Thyroid gland (tissue), 4 donors: ENCODE measurements around the gene WDR37. TPM values are rescaled to one million over a fixed set of nuclear protein-coding genes. Genes with fewer than 3 reads are reported as not detected.
A peak's percentile ranks its signal among the peaks of the same experiment; 100 is the strongest.

ENCODE experiments used
- DNase-seq, 2 donors: peaks; one replicate each; pipeline ENCODE4 v3.0.0-alpha.2; 2019
- H3K27ac ChIP-seq, 3 donors: fragments of 200-600 bp; sonication (generic); 1 replicate in 2 of 3; 2 replicates in 1 of 3; pipeline ENCODE4 v1.5.1; 2016 to 2019; ENCODE audit warnings: mild to moderate bottlenecking in 1 of 3, moderate library complexity in 1 of 3
- H3K27me3 ChIP-seq: fragments of 200-600 bp; sonication (generic); one replicate; pipeline ENCODE4 v1.5.1; 2019
- H3K36me3 ChIP-seq, 2 donors: fragments of 200-600 bp; sonication (generic); one replicate each; pipeline ENCODE4 v1.5.1; 2016 to 2019
- H3K4me1 ChIP-seq, 2 donors: fragments of 200-600 bp; sonication (generic); one replicate each; pipeline ENCODE4 v1.5.1; 2017 to 2019
- H3K4me3 ChIP-seq, 3 donors: fragments of 200-600 bp; sonication (generic); replicated peaks in 1 of 3; 1 replicate in 2 of 3; 2 replicates in 1 of 3; pipeline ENCODE4 v1.5.1; 2016; ENCODE audit warnings: mild to moderate bottlenecking in 1 of 3
- H3K9me3 ChIP-seq: fragments of 200-600 bp; sonication (generic); one replicate; pipeline ENCODE4 v1.5.1; 2017
- POLR2A ChIP-seq, 2 donors: fragments of 450-650 bp; IDR thresholded peaks; one replicate each; pipeline ENCODE4 v1.6.1; 2017; ENCODE audit warnings: antibody characterized with exemption in 2 of 2, mild to moderate bottlenecking in 2 of 2, moderate library complexity in 1 of 2
- WGBS, 2 donors: methylation state at CpG; one replicate each; pipeline ENCODE4 v1.1.5; 2017; 5-methylcytosine and 5-hydroxymethylcytosine counted together
- intact Hi-C: fragments of 100-400 bp; cut with DNase I; formaldehyde crosslinking; loops from one replicate; pipeline ENCODE4 v1.15.1; 2023
- total RNA-seq, 4 donors: library from RNA; depleted of rRNA; stranded (reverse); fragments of >200 nt; gene quantifications; one replicate each; pipeline ENCODE4 v1.2.3, GENCODE V29; 2016
- TF ChIP-seq, protein P1 (sequence below), 6 experiments: fragments of 200-600 bp in 3 of 6; fragments of 450-650 bp in 3 of 6; sonication (generic) in 3 of 6; IDR thresholded peaks; one replicate each; pipeline ENCODE4 v1.5.1; 2016 to 2019; ENCODE audit warnings: antibody characterized with exemption in 6 of 6, mild to moderate bottlenecking in 2 of 6, inconsistent platforms in 1 of 6, moderate library complexity in 1 of 6

The WDR37 gene
- total RNA-seq, 4 donors from 2014 or later: 15.2 to 26.3 (median 16.4) TPM

- WGBS, 2 donors: 94 to 95% methylated on average over 22 to 24 of the region's 24 CpGs
- no peak for DNase-seq
- no peak overlapping the region for H3K4me3 ChIP-seq
- peak overlapping the region; percentile 48 to 76 (median 57) for H3K27ac ChIP-seq
- no peak for TF ChIP-seq POLR2A (IDR thresholded peaks at IDR 0.05)
- TF ChIP-seq, protein P1, sequence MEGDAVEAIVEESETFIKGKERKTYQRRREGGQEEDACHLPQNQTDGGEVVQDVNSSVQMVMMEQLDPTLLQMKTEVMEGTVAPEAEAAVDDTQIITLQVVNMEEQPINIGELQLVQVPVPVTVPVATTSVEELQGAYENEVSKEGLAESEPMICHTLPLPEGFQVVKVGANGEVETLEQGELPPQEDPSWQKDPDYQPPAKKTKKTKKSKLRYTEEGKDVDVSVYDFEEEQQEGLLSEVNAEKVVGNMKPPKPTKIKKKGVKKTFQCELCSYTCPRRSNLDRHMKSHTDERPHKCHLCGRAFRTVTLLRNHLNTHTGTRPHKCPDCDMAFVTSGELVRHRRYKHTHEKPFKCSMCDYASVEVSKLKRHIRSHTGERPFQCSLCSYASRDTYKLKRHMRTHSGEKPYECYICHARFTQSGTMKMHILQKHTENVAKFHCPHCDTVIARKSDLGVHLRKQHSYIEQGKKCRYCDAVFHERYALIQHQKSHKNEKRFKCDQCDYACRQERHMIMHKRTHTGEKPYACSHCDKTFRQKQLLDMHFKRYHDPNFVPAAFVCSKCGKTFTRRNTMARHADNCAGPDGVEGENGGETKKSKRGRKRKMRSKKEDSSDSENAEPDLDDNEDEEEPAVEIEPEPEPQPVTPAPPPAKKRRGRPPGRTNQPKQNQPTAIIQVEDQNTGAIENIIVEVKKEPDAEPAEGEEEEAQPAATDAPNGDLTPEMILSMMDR (IDR thresholded peaks at IDR 0.05): no peak
- H3K4me1 ChIP-seq: peaks cover 0 to 4% of the 10 kb centered on the region in 2 donors
- no peaks in the 10 kb centered on the region for H3K9me3 ChIP-seq
- intact Hi-C loops: no loop called here
- no peaks in the 10 kb centered on the region for H3K27me3 ChIP-seq
- peaks cover 6 to 9% of the 10 kb centered on the region in 2 donors for H3K36me3 ChIP-seq
Observed at GRCh38 chr10:1074052-1074747, 18.0 kb downstream of the WDR37 start.

- H3K27me3 ChIP-seq: no peaks in the 10 kb centered on the region
Observed at GRCh38 chr10:1074748-1075308, 18.6 kb downstream of the WDR37 start.

DNA sequence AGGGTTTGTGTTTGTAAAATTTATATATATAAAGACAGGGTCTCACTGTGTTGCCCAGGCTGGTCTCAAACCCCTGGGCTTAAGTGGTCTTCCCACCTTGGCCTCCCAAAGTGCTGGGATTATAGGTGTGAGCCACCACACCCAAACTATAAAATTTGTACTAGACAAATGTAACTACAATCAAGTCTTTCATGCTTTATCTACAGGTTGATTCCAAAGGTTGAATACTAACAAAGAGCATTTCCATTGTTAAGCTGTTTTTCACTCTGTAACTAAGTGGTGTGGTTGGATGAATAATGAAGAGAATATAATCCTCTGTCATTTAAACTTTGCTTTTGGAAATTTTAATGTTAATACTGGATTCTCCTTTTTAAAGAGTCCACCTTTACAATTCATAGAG is 22.5 kb downstream of the WDR37 start:
- DNase-seq: no peak
- Histone ChIP-seq H3K36me3 (peaks cover 25 to 35% of the 10 kb centered on the region in 2 donors), H3K27me3 (no peaks in the 10 kb centered on the region), H3K9me3 (no peaks in the 10 kb centered on the region), H3K4me1 (peaks cover 0 to 4% of the 10 kb centered on the region in 2 donors), H3K4me3 (no peak overlapping the region), H3K27ac (no peak overlapping the region)
- intact Hi-C loops: no loop called here
- no peak for TF ChIP-seq POLR2A (IDR thresholded peaks at IDR 0.05)
- TF ChIP-seq, protein P1 (IDR thresholded peaks at IDR 0.05): no peak

More at GRCh38 chr10:1074748-1075308, 18.6 kb downstream of the WDR37 start:
- 50 to 60% methylated on average over 18 of the region's 18 CpGs for WGBS, 2 donors
- H3K27ac ChIP-seq: peak overlapping the region; percentile 48 to 76 (median 57)
- no peaks in the 10 kb centered on the region for H3K9me3 ChIP-seq
- intact Hi-C loops: no loop called here
- no peak overlapping the region for H3K4me3 ChIP-seq
- H3K4me1 ChIP-seq: peaks cover 0 to 4% of the 10 kb centered on the region in 2 donors
- peak; percentile 72 to 83 for DNase-seq
- TF ChIP-seq POLR2A (IDR thresholded peaks at IDR 0.05): no peak
- TF ChIP-seq, protein P1 (IDR thresholded peaks at IDR 0.05): peak in 4 of 6 experiments; percentile 24 to 56 (median 50)
- H3K36me3 ChIP-seq: peaks cover 12 to 15% of the 10 kb centered on the region in 2 donors

- Histone ChIP-seq H3K27me3 (no peaks in the 10 kb centered on the region), H3K36me3 (peaks cover 55 to 62% of the 10 kb centered on the region in 2 donors), H3K4me1 (no peaks in the 10 kb centered on the region), H3K4me3 (no peak overlapping the region), H3K27ac (no peak overlapping the region), H3K9me3 (no peaks in the 10 kb centered on the region)
- WGBS, 2 donors: 93 to 94% methylated on average over 17 of the region's 17 CpGs
- no peak for TF ChIP-seq POLR2A (IDR thresholded peaks at IDR 0.05)
- TF ChIP-seq, protein P1 (IDR thresholded peaks at IDR 0.05): no peak
- no peak for DNase-seq
- intact Hi-C loops: no loop called here
Observed at GRCh38 chr10:1083581-1083980, 27.4 kb downstream of the WDR37 start.
